Esophagus muscularis mucosa (tissue), 4 donors: ENCODE data around the gene SMIM35. TPM values are rescaled to one million over a fixed set of nuclear protein-coding genes. Genes with fewer than 3 reads are reported as not detected.

Experiments
- DNase-seq: peaks from one replicate; pipeline ENCODE4 v3.0.0-alpha.2; 2017; ENCODE audit errors: extremely low spot score
- H3K27ac ChIP-seq, 4 donors: fragments of 200-600 bp; sonication (generic); replicated peaks in 1 of 4; 1 replicate in 3 of 4; 2 replicates in 1 of 4; pipeline ENCODE4 v1.5.1; 2016 to 2019; ENCODE audit warnings: mild to moderate bottlenecking in 1 of 4
- H3K27me3 ChIP-seq, 4 donors: fragments of 200-600 bp; sonication (generic); one replicate each; pipeline versions ENCODE4 v1.5.1 to v1.6.0; 2016 to 2019
- H3K36me3 ChIP-seq, 4 donors: fragments of 200-600 bp; sonication (generic); one replicate each; pipeline ENCODE4 v1.5.1; 2016 to 2019
- H3K4me1 ChIP-seq, 4 donors: fragments of 200-600 bp; sonication (generic); one replicate each; pipeline ENCODE4 v1.5.1; 2016 to 2019
- H3K4me3 ChIP-seq, 4 donors: fragments of 200-600 bp; sonication (generic); 1 replicate in 2 of 4; 2 replicates in 2 of 4; pipeline ENCODE4 v1.5.1; 2016 to 2019; ENCODE audit warnings: mild to moderate bottlenecking in 4 of 4, moderate library complexity in 1 of 4
- H3K9me3 ChIP-seq, 4 donors: fragments of 200-600 bp; sonication (generic); 1 replicate in 3 of 4; 2 replicates in 1 of 4; pipeline ENCODE4 v1.5.1; 2016 to 2019
- EP300 ChIP-seq: sonication (generic); formaldehyde crosslinking; IDR thresholded peaks from one replicate; pipeline ENCODE4 v1.6.1; 2017; ENCODE audit warnings: antibody characterized with exemption
- POLR2A ChIP-seq: fragments of 450-650 bp; IDR thresholded peaks from one replicate; pipeline ENCODE4 v1.6.1; 2017; ENCODE audit warnings: antibody characterized with exemption, moderate library complexity, mild to moderate bottlenecking, low read depth
- POLR2AphosphoS5 ChIP-seq, 2 donors: sonication (generic); formaldehyde crosslinking; IDR thresholded peaks; one replicate each; pipeline ENCODE4 v1.6.1; 2017; ENCODE audit warnings: antibody characterized with exemption in 2 of 2
- WGBS: methylation state at CpG from one replicate; pipeline ENCODE4 v1.1.5; 2018; 5-methylcytosine and 5-hydroxymethylcytosine counted together
- intact Hi-C: fragments of 100-400 bp; cut with DNase I; formaldehyde crosslinking; loops from one replicate; pipeline ENCODE4 v1.15.1; 2023
- total RNA-seq, 4 donors: library from RNA; depleted of rRNA; stranded (reverse); fragments of >200 nt; gene quantifications; one replicate each; pipeline versions ENCODE4 v1.1.0 to v1.2.1, GENCODE V29; 2016
- TF ChIP-seq, protein P1 (sequence below), 3 experiments: fragments of 200-600 bp in 2 of 3; fragments of 450-650 bp in 1 of 3; sonication (generic) in 2 of 3; IDR thresholded peaks; one replicate each; pipeline ENCODE4 v1.5.1; 2017 to 2019; ENCODE audit warnings: antibody characterized with exemption in 3 of 3, mild to moderate bottlenecking in 2 of 3, moderate library complexity in 1 of 3

The SMIM35 gene
- total RNA-seq, 4 donors from 2014 or later, result not detected

DNA sequence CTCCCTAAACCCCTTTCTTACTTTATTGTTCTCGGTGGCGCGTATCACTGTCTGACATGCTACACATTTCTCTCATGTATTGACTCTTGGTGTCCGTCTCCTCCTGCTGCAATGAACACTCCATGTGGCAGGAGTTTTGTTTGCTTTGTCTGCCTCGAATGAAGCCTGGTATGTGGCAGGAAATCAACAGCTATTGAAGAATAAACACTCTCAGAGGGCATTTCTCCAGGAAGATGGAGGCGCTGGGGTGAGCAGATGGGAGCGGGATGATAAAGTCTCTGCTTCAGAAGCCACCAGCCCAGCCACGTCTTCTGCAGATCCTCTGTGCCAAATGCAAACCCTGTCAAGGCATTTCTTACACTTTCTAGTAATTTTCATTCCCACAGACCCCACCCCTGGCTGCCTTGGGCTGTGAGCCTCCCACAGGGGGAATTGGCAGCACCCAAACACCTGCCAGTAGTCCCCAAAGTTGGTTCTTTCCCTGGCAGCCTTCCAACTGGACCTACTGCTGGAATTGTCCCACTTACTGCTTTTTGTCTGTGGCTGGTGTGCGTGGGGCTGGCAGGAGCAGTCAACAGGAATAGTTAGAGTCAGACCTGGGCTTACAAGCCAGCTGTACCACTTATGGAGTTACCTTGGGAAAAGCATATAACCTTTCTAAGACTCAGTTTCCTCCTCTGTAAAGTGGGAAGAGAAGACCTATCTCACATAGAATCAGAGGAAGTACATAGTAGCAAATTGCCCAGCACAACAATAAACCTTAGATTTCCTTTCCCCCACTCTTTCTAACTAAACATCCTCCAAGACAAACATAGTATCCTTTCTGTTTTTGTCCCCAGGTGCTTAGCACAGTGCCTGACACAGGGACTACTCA lies 113.9 kb downstream of the SMIM35 start:
- no peaks in the 10 kb centered on the region for H3K9me3 ChIP-seq
- no peaks in the 10 kb centered on the region for H3K27me3 ChIP-seq
- intact Hi-C loops, result no loop called here
- H3K4me3 ChIP-seq, result no peak overlapping the region
- H3K27ac ChIP-seq, result no peak overlapping the region
- H3K4me1 ChIP-seq, result no peaks in the 10 kb centered on the region
- peak; percentile 86 for DNase-seq
- H3K36me3 ChIP-seq, result no peaks in the 10 kb centered on the region
- TF ChIP-seq POLR2AphosphoS5 (IDR thresholded peaks at IDR 0.05) (no peak), EP300 (no peak), POLR2A (no peak)
- TF ChIP-seq, protein P1, sequence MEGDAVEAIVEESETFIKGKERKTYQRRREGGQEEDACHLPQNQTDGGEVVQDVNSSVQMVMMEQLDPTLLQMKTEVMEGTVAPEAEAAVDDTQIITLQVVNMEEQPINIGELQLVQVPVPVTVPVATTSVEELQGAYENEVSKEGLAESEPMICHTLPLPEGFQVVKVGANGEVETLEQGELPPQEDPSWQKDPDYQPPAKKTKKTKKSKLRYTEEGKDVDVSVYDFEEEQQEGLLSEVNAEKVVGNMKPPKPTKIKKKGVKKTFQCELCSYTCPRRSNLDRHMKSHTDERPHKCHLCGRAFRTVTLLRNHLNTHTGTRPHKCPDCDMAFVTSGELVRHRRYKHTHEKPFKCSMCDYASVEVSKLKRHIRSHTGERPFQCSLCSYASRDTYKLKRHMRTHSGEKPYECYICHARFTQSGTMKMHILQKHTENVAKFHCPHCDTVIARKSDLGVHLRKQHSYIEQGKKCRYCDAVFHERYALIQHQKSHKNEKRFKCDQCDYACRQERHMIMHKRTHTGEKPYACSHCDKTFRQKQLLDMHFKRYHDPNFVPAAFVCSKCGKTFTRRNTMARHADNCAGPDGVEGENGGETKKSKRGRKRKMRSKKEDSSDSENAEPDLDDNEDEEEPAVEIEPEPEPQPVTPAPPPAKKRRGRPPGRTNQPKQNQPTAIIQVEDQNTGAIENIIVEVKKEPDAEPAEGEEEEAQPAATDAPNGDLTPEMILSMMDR (IDR thresholded peaks at IDR 0.05), result no peak
- WGBS, result 58% methylated on average over 9 of the region's 9 CpGs

DNA sequence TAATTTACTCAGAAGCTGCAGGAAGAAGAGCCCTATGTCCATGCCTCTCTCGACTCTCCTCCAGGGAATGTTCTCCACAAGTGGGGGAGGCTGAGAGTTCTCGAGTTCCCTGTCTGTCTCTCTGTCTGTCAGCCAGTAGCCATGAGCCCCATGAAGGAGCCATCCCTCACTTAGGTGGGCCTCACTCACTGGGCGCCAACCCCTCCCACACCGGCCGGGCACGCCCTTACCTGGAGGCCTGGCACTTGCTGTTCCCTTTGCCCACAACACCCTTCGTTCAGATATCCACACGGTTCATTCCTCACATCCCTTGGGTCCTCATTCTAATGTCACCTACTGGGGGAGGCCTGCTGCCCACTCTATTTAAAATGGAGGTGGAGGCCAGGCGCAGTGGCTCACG lies 114.7 kb downstream of the SMIM35 start:
- H3K9me3 ChIP-seq, result no peaks in the 10 kb centered on the region
- whole genome bisulfite sequencing, result 92% methylated on average over 10 of the region's 10 CpGs
- H3K27ac ChIP-seq, result no peak overlapping the region
- no peaks in the 10 kb centered on the region for H3K36me3 ChIP-seq
- intact Hi-C loops, result no loop called here
- H3K27me3 ChIP-seq, result no peaks in the 10 kb centered on the region
- DNase-seq, result peak; percentile 89
- no peak overlapping the region for H3K4me3 ChIP-seq
- H3K4me1 ChIP-seq, result no peaks in the 10 kb centered on the region
- TF ChIP-seq, protein P1 (IDR thresholded peaks at IDR 0.05), result no peak
- no peak for TF ChIP-seq POLR2A
- TF ChIP-seq POLR2AphosphoS5 (IDR thresholded peaks at IDR 0.05), result no peak
- no peak for TF ChIP-seq EP300

- TF ChIP-seq POLR2AphosphoS5 (IDR thresholded peaks at IDR 0.05) (no peak), POLR2A (no peak), EP300 (no peak)
- TF ChIP-seq, protein P1 (IDR thresholded peaks at IDR 0.05), result no peak
- intact Hi-C loops, result no loop called here
- H3K27ac ChIP-seq, result no peak overlapping the region
- no peak overlapping the region for H3K4me3 ChIP-seq
- no peaks in the 10 kb centered on the region for H3K9me3 ChIP-seq
- no peaks in the 10 kb centered on the region for H3K36me3 ChIP-seq
- 77% methylated on average over 4 of the region's 4 CpGs for WGBS
- no peaks in the 10 kb centered on the region for H3K27me3 ChIP-seq
- DNase-seq, result peak; percentile 88
- no peaks in the 10 kb centered on the region for H3K4me1 ChIP-seq
Observed at GRCh38 chr11:117970400-117971024, 116.3 kb downstream of the SMIM35 start.

- Histone ChIP-seq H3K4me1 (no peaks in the 10 kb centered on the region), H3K9me3 (no peaks in the 10 kb centered on the region), H3K36me3 (no peaks in the 10 kb centered on the region), H3K27me3 (no peaks in the 10 kb centered on the region), H3K27ac (no peak overlapping the region), H3K4me3 (no peak overlapping the region)
- intact Hi-C loops, result no loop called here
- DNase-seq, result peak; percentile 83
- WGBS, result 91% methylated on average over 5 of the region's 5 CpGs
- TF ChIP-seq, protein P1 (IDR thresholded peaks at IDR 0.05), result no peak
- TF ChIP-seq POLR2A (no peak), EP300 (no peak), POLR2AphosphoS5 (IDR thresholded peaks at IDR 0.05) (no peak)
Observed at GRCh38 chr11:117969160-117969991, 117.4 kb downstream of the SMIM35 start.
